A673 (cell line): ENCODE data around the gene PNMA6A. TPM values are rescaled to one million over a fixed set of nuclear protein-coding genes. Genes with fewer than 3 reads are reported as not detected.

Experiments used
- BruUV-seq: library from RNA; stranded (reverse); fragments of 400-500 nt; replicated peaks from 2 replicates; lab custom pipeline; 2021; lab: Mats Ljungman, UMichigan
- CTCF ChIA-PET: fragments of 300-600 bp; sonication (Branson Sonifier 250); formaldehyde crosslinking; loops from one replicate; lab custom pipeline; 2022; ENCODE audit warnings: antibody characterized with exemption; lab: Charles Lee
- POLR2A ChIA-PET: fragments of 300-600 bp; sonication (Branson Sonifier 250); formaldehyde crosslinking; loops from one replicate; lab custom pipeline; 2022; ENCODE audit warnings: antibody characterized with exemption; ENCODE audit not compliant: low non-redundant PET; lab: Charles Lee
- DNase-seq: peaks from one replicate; pipeline ENCODE4 v3.0.0-alpha.2; 2015; ENCODE audit warnings: low spot score
- H3K27ac ChIP-seq: fragments of 200-600 bp; sonication (generic); 2 replicates; pipeline ENCODE4 v1.5.1; 2016; ENCODE audit warnings: mixed run types, low read depth, mild to moderate bottlenecking, mixed read lengths, antibody characterized with exemption, low read length; ENCODE audit not compliant: poor library complexity, severe bottlenecking
- H3K27me3 ChIP-seq: fragments of 200-600 bp; sonication (generic); replicated peaks from 2 replicates; pipeline ENCODE4 v1.6.1; 2017; ENCODE audit warnings: mixed run types, low read depth, mild to moderate bottlenecking, mixed read lengths, antibody characterized with exemption, low read length; ENCODE audit not compliant: insufficient read depth, poor library complexity
- H3K36me3 ChIP-seq: fragments of 200-600 bp; sonication (generic); 2 replicates; pipeline ENCODE4 v1.6.1; 2016; ENCODE audit warnings: mixed run types, mild to moderate bottlenecking, mixed read lengths, antibody characterized with exemption, low read length; ENCODE audit not compliant: insufficient read depth, poor library complexity, severe bottlenecking
- H3K4me1 ChIP-seq: fragments of 200-600 bp; sonication (generic); 2 replicates; pipeline ENCODE4 v1.6.1; 2017; ENCODE audit warnings: mixed run types, mild to moderate bottlenecking, mixed read lengths, antibody characterized with exemption, low read length; ENCODE audit not compliant: insufficient read depth, poor library complexity, severe bottlenecking
- H3K4me3 ChIP-seq: fragments of 200-600 bp; sonication (generic); 2 replicates; pipeline ENCODE4 v1.5.1; 2016; ENCODE audit warnings: low read depth, mixed run types, mild to moderate bottlenecking, mixed read lengths, low read length; ENCODE audit not compliant: poor library complexity, severe bottlenecking
- H3K9me3 ChIP-seq: fragments of 200-600 bp; sonication (generic); 2 replicates; pipeline ENCODE4 v1.6.1; 2016; ENCODE audit warnings: mixed run types, low read depth, mild to moderate bottlenecking, mixed read lengths, antibody characterized with exemption, low read length; ENCODE audit not compliant: poor library complexity, severe bottlenecking
- CTCF ChIP-seq: fragments of 300-800, 200-600 bp; sonication (generic); conservative IDR thresholded peaks from 2 replicates; pipeline ENCODE4 v1.5.1; 2017; ENCODE audit warnings: low read depth, mild to moderate bottlenecking, antibody characterized with exemption, low read length, moderate library complexity, mixed read lengths
- EZH2 ChIP-seq: fragments of 200-600 bp; sonication (generic); IDR thresholded peaks from 2 replicates; pipeline ENCODE4 v1.6.1; 2017; ENCODE audit warnings: borderline replicate concordance, low read depth, mild to moderate bottlenecking, mixed read lengths, antibody characterized with exemption, low read length; ENCODE audit not compliant: poor library complexity, severe bottlenecking
- intact Hi-C: fragments of 100-400 bp; cut with micrococcal nuclease; formaldehyde crosslinking; loops from one replicate; pipeline ENCODE4 v1.10.0; 2022; ENCODE audit not compliant: unreplicated experiment
- total RNA-seq: library from RNA; stranded (reverse); gene quantifications from 2 replicates; pipeline ENCODE4 v1.2.3, GENCODE V29; 2021

The PNMA6A gene
- total RNA-seq, 1 experiment from 2014 or later = 6.3 TPM

GRCh38 chrX:153059191-153060094, 12.8 kb upstream of the PNMA6A start:
- H3K27me3 ChIP-seq = no peaks in the 10 kb centered on the region
- ChIA-PET POLR2A (no interaction called here), CTCF (interaction anchor here (0.6 kb wide), 1 partner anchor 101 kb away, joined by 9 read pairs; no protein-coding TSS in a partner anchor)
- no peaks in the 10 kb centered on the region for H3K36me3 ChIP-seq
- no peak for TF ChIP-seq EZH2
- no peak for TF ChIP-seq CTCF
- H3K4me1 ChIP-seq = peaks cover 7% of the 10 kb centered on the region
- no TSS peak for BruUV-seq
- H3K4me3 ChIP-seq = no peak overlapping the region
- H3K27ac ChIP-seq = no peak overlapping the region
- no peaks in the 10 kb centered on the region for H3K9me3 ChIP-seq
- intact Hi-C loops = no loop called here
- DNase-seq = no peak

- Histone ChIP-seq H3K36me3 (no peaks in the 10 kb centered on the region), H3K4me1 (peaks cover 7% of the 10 kb centered on the region), H3K4me3 (no peak overlapping the region), H3K9me3 (no peaks in the 10 kb centered on the region), H3K27me3 (no peaks in the 10 kb centered on the region), H3K27ac (no peak overlapping the region)
- ChIA-PET CTCF (interaction anchor here (0.6 kb wide), 1 partner anchor 102 kb away, joined by 9 read pairs; no protein-coding TSS in a partner anchor), POLR2A (no interaction called here)
- intact Hi-C loops = no loop called here
- no TSS peak for BruUV-seq
- no peak for DNase-seq
- TF ChIP-seq EZH2 = no peak
- no peak for TF ChIP-seq CTCF
Observed at GRCh38 chrX:153060095-153060445, 12.2 kb upstream of the PNMA6A start.

GRCh38 chrX:153061732-153062131, 10.5 kb upstream of the PNMA6A start:
- ChIA-PET POLR2A (no interaction called here), CTCF (no interaction called here)
- H3K9me3 ChIP-seq = no peaks in the 10 kb centered on the region
- no peak overlapping the region for H3K27ac ChIP-seq
- no TSS peak for BruUV-seq
- no peaks in the 10 kb centered on the region for H3K36me3 ChIP-seq
- H3K27me3 ChIP-seq = no peaks in the 10 kb centered on the region
- intact Hi-C loops = no loop called here
- H3K4me1 ChIP-seq = peaks cover 7% of the 10 kb centered on the region
- TF ChIP-seq CTCF (no peak), EZH2 (no peak)
- H3K4me3 ChIP-seq = no peak overlapping the region
- DNase-seq = no peak
